ENCODE data around the gene ZFR. TPM values are rescaled to one million over a fixed set of nuclear protein-coding genes. Genes with fewer than 3 reads are reported as not detected.

ZFR gene
- polyA plus RNA-seq, 1 of the 3 experiments (the other 2 are of a cell fraction) = 24.6 TPM

- peaks cover 19% of the 10 kb centered on the region; the same call in 1 of the 2 replicates for H3K9me3 ChIP-seq
- DNase-seq = peak; percentile 22
- CTCF ChIA-PET = interaction anchor here (1.0 to 5.3 kb wide), 9 partner anchors 9 to 266 kb away, joined by 3 to 28 read pairs (median 5); no protein-coding TSS in a partner anchor
Observed at GRCh38 chr5:32342656-32343055, 101.9 kb downstream of the ZFR start.

GRCh38 chr5:32339878-32340277, 104.7 kb downstream of the ZFR start:
- H3K27me3 ChIP-seq (ENCODE audit: insufficient read depth) = no peaks in the 10 kb centered on the region
- no peaks in the 10 kb centered on the region for H3K79me2 ChIP-seq (ENCODE audit: insufficient read depth)
- H3K9ac ChIP-seq = no peak overlapping the region
- H4K20me1 ChIP-seq (ENCODE audit: insufficient read depth) = no peaks in the 10 kb centered on the region
- peaks cover 20% of the 10 kb centered on the region; the same call in 1 of the 2 replicates for H3K9me3 ChIP-seq
- TF ChIP-seq USF1 (IDR thresholded peaks at IDR 0.05; ENCODE audit: borderline replicate concordance, low read depth) (no peak), YY1 (IDR thresholded peaks at IDR 0.05; ENCODE audit: low read depth) (no peak), TEAD4 (IDR thresholded peaks at IDR 0.05; ENCODE audit: borderline replicate concordance, insufficient read depth) (no peak), NFIC (IDR thresholded peaks at IDR 0.05; ENCODE audit: borderline replicate concordance) (no peak), CTCF (IDR thresholded peaks at IDR 0.05) (no peak), POLR2AphosphoS5 (IDR thresholded peaks at IDR 0.05; ENCODE audit: low read depth, low read length) (no peak)
- H3K27ac ChIP-seq (ENCODE audit: low read depth in 2 of 2, low read length in 1 of 2) = no peak overlapping the region
- H3K4me3 ChIP-seq (ENCODE audit: low read depth in 2 of 2, low read length in 1 of 2) = no peak overlapping the region
- H2AFZ ChIP-seq (ENCODE audit: low read depth) = no peak overlapping the region
- POLR2A ChIA-PET = interaction anchor here (0.6 kb wide), 1 partner anchor 33 kb away, joined by 3 read pairs; no protein-coding TSS in a partner anchor
- 49% methylated on average over 4 of the region's 4 CpGs for WGBS (ENCODE audit: low lambda C conversion rate)
- H3K4me1 ChIP-seq (ENCODE audit: control insufficient read depth in 1 of 2, insufficient read depth in 2 of 2, low read depth in 1 of 2, low read length in 1 of 2) = peaks cover 0 to 4% of the 10 kb centered on the region in 2 experiments; a peak in 1 of 4 replicates
- no peaks in the 10 kb centered on the region for H3K9me2 ChIP-seq
- peaks cover 3% of the 10 kb centered on the region for H3F3A ChIP-seq (replicated peaks; ENCODE audit: insufficient read depth)
- CTCF ChIA-PET = interaction anchor here (0.9 to 5.3 kb wide), 3 partner anchors 10 to 108 kb away, joined by 3 to 28 read pairs (median 3); no protein-coding TSS in a partner anchor
- peaks cover 0 to 5% of the 10 kb centered on the region in 2 experiments for H3K36me3 ChIP-seq (replicated peaks in 1 of 2; ENCODE audit: control insufficient read depth in 1 of 2, insufficient read depth in 2 of 2, low read length in 1 of 2)
- no peak overlapping the region for H3K4me2 ChIP-seq
- DNase-seq = no peak

More at GRCh38 chr5:32342656-32343055, 101.9 kb downstream of the ZFR start:
- Histone ChIP-seq H3K27me3 (ENCODE audit: insufficient read depth) (no peaks in the 10 kb centered on the region), H3K9me2 (no peaks in the 10 kb centered on the region), H2AFZ (ENCODE audit: low read depth) (no peak overlapping the region), H3K79me2 (ENCODE audit: insufficient read depth) (no peaks in the 10 kb centered on the region), H3K4me3 (ENCODE audit: low read depth in 2 of 2, low read length in 1 of 2) (no peak overlapping the region), H3K4me1 (ENCODE audit: control insufficient read depth in 1 of 2, insufficient read depth in 2 of 2, low read depth in 1 of 2, low read length in 1 of 2) (peaks cover 0 to 4% of the 10 kb centered on the region in 2 experiments; a peak in 1 of 4 replicates), H4K20me1 (ENCODE audit: insufficient read depth) (no peaks in the 10 kb centered on the region), H3K9ac (no peak overlapping the region), H3K27ac (ENCODE audit: low read depth in 2 of 2, low read length in 1 of 2) (no peak overlapping the region), H3F3A (replicated peaks; ENCODE audit: insufficient read depth) (peaks cover 3% of the 10 kb centered on the region), H3K4me2 (no peak overlapping the region), H3K36me3 (replicated peaks in 1 of 2; ENCODE audit: control insufficient read depth in 1 of 2, insufficient read depth in 2 of 2, low read length in 1 of 2) (peaks cover 0 to 5% of the 10 kb centered on the region in 2 experiments)
- TF ChIP-seq FOXM1 (IDR thresholded peaks at IDR 0.05; ENCODE audit: low read depth) = no peak
- peak; percentile 48 for TF ChIP-seq RAD21 (IDR thresholded peaks at IDR 0.05; ENCODE audit: low read length)
- TF ChIP-seq SMC3 (IDR thresholded peaks at IDR 0.05; ENCODE audit: low read depth, low read length) = no peak
- 11% methylated on average over 4 of the region's 4 CpGs for WGBS (ENCODE audit: low lambda C conversion rate)
- POLR2A ChIA-PET = no interaction called here
